Measurements from ENCODE around the gene BANP.

DNA sequence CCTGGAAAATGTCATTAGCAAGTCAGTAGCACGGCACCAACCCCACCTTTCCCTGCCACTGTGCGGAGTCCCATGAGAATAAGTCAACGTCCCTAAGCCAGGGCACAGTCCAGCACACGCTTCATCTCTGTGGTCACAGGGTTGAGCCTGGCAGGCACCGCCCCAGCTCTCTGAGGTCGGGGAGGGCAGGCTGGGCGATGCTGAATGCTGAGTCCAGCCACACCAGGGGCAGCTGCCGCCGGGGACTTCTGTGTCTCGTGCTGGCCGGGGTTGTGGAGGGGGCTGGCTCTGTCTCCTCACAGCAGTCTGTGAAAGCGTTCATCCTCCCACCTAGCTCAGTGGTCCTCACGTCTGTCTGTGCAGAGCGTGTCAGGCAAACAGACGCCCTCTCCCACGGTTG lies 53.2 kb downstream of the BANP start:
- TF ChIP-seq, protein P1, sequence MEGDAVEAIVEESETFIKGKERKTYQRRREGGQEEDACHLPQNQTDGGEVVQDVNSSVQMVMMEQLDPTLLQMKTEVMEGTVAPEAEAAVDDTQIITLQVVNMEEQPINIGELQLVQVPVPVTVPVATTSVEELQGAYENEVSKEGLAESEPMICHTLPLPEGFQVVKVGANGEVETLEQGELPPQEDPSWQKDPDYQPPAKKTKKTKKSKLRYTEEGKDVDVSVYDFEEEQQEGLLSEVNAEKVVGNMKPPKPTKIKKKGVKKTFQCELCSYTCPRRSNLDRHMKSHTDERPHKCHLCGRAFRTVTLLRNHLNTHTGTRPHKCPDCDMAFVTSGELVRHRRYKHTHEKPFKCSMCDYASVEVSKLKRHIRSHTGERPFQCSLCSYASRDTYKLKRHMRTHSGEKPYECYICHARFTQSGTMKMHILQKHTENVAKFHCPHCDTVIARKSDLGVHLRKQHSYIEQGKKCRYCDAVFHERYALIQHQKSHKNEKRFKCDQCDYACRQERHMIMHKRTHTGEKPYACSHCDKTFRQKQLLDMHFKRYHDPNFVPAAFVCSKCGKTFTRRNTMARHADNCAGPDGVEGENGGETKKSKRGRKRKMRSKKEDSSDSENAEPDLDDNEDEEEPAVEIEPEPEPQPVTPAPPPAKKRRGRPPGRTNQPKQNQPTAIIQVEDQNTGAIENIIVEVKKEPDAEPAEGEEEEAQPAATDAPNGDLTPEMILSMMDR (IDR thresholded peaks at IDR 0.05 in 2 of 3, conservative IDR thresholded peaks at IDR 0.05 in 1 of 3; ENCODE audit: borderline replicate concordance in 1 of 3, insufficient read depth in 1 of 3, low read depth in 2 of 3, low read length in 2 of 3) = no peak
- TF ChIP-seq POLR2A (IDR thresholded peaks at IDR 0.05; ENCODE audit: borderline replicate concordance, extremely low read depth, insufficient read depth, insufficient read length) = no peak
- TF ChIP-seq ZFX (IDR thresholded peaks at IDR 0.05) = no peak
- no peak for TF ChIP-seq EZH2phosphoT487 (IDR thresholded peaks at IDR 0.05; ENCODE audit: borderline replicate concordance)
- TF ChIP-seq ZNF274 (IDR thresholded peaks at IDR 0.05; ENCODE audit: low read depth, low read length) = no peak
- no peak for TF ChIP-seq EGR1 (IDR thresholded peaks at IDR 0.05; ENCODE audit: low read depth)
- TF ChIP-seq SP1 (IDR thresholded peaks at IDR 0.05; ENCODE audit: low read depth) = no peak

Data from HCT116 (cell line).